GM12892 (cell line): ENCODE results near the gene C5orf52.
"Not testable (repeated sequence)": the region's sequence is repeated elsewhere in the genome, so short reads cannot be mapped to it uniquely, and the experiment has no call there.

ENCODE experiments used
- POLR2A ChIP-seq: IDR thresholded peaks from 2 replicates; pipeline ENCODE4 v1.6.1; 2011; ENCODE audit warnings: low read depth, low read length, control low read depth
- POLR2AphosphoS5 ChIP-seq: IDR thresholded peaks from 2 replicates; pipeline ENCODE4 v1.6.1; 2011; ENCODE audit warnings: low read depth, low read length, control low read depth

DNA sequence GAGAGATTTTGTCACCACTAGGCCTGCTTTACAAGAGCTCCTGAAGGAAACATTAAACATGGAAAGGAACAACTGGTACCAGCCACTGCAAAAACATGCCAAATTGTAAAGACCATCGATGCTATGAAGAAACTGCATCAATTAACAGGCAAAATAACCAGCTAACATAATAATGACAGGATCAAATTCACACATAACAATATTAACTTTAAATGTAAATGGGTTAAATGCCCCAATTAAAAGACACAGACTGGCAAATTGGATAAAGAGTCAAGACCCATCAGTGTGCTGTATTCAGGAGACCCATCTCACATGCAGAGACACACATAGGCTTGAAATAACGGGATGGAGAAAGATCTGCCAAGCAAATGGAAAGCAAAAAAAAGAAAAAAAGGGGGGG is 51.6 kb downstream of the C5orf52 start:
- not testable (repeated sequence) for TF ChIP-seq POLR2A, POLR2AphosphoS5
